GM21360 (cell line): ENCODE measurements around the gene SLC25A23.
"Not testable (repeated sequence)": the region's sequence is repeated elsewhere in the genome, so short reads cannot be mapped to it uniquely, and the experiment has no call there.

ENCODE experiments used
- ATAC-seq: cut with Tn5 transposase; IDR thresholded peaks from one replicate; pipeline ENCODE4 v1.9.1; 2021; ENCODE audit warnings: mild to moderate bottlenecking, moderate library complexity; ENCODE audit not compliant: unreplicated experiment

The SLC25A23 gene

GRCh38 chr19:6459262-6460098 is at the start of gene SLC25A23:
TSS of gene SLC25A23 (minus strand) at chr19:6459792. CDS start at chr19:6459628, 164 bp downstream.
- peak; percentile 21 for ATAC-seq

- not testable (repeated sequence) for ATAC-seq
Observed at GRCh38 chr19:6508028-6508771, 48.6 kb upstream of the SLC25A23 start.

GRCh38 chr19:6503407-6504201 is 44.0 kb upstream of the SLC25A23 start:
- no peak for ATAC-seq

- ATAC-seq: no peak
Observed at GRCh38 chr19:6501740-6502648, 42.4 kb upstream of the SLC25A23 start, which contains the start of gene TUBB4A. TSS of gene TUBB4A (minus strand) at chr19:6502309. CDS start at chr19:6502212, 97 bp downstream.

- no peak for ATAC-seq
Observed at GRCh38 chr19:6500837-6501739, 41.5 kb upstream of the SLC25A23 start.

- ATAC-seq: no peak
Observed at GRCh38 chr19:6499052-6499790, 39.6 kb upstream of the SLC25A23 start.

- no peak for ATAC-seq
Observed at GRCh38 chr19:6498294-6499036, 38.9 kb upstream of the SLC25A23 start.

GRCh38 chr19:6495947-6496346 is 36.4 kb upstream of the SLC25A23 start:
- no peak for ATAC-seq

GRCh38 chr19:6494438-6495036 is 34.9 kb upstream of the SLC25A23 start:
- ATAC-seq: no peak

GRCh38 chr19:6491802-6492592 is 32.4 kb upstream of the SLC25A23 start:
- ATAC-seq: no peak

GRCh38 chr19:6490134-6490533 is 30.5 kb upstream of the SLC25A23 start:
- ATAC-seq: no peak

GRCh38 chr19:6489278-6490061 is 29.9 kb upstream of the SLC25A23 start:
- no peak for ATAC-seq

- no peak for ATAC-seq
Observed at GRCh38 chr19:6484831-6485230, 25.2 kb upstream of the SLC25A23 start.

GRCh38 chr19:6484230-6484629 is 24.6 kb upstream of the SLC25A23 start:
- ATAC-seq: no peak

- ATAC-seq: no peak
Observed at GRCh38 chr19:6483235-6483634, 23.6 kb upstream of the SLC25A23 start.

GRCh38 chr19:6482343-6482686 is 22.7 kb upstream of the SLC25A23 start:
- ATAC-seq: no peak
